ENCODE results near the gene NUFIP2. TPM values are rescaled to one million over a fixed set of nuclear protein-coding genes. Genes with fewer than 3 reads are reported as not detected.

The NUFIP2 gene
- total and polyA plus RNA-seq, 8 donors = 34.5 to 61.2 (median 38.8) TPM

DNA sequence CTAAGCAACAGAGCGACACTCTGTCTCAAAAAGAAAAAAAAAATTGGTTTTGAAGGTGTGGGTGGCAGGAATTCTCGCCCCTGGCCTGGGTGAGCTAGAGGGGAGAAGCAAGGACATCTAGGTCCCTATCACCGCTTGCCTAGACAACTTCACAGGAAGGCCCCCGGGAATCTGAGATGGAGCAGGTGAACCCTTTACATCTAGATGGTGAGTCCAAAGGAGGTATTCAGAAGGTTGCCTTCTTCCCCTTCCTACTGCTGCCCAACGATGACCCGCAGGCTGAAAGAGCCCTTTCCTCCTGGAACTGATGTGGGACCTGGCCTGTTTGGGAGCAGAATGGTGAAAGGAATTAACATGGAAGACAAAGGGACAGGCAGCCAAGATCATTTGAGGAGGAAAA, 48.5 kb downstream of the NUFIP2 start:
- Histone ChIP-seq H3K27me3 (no peaks in the 10 kb centered on the region), H3K4me1 (peaks cover 3 to 15% of the 10 kb centered on the region in 2 donors), H3K4me3 (no peak overlapping the region), H3K9me3 (no peaks in the 10 kb centered on the region), H3K27ac (no peak overlapping the region), H3K36me3 (no peaks in the 10 kb centered on the region)
- intact Hi-C loops (cut with DNase I) = no loop called here
- ATAC-seq (no peak), DNase-seq (no peak)
- no peak for TF ChIP-seq CTCF (IDR thresholded peaks at IDR 0.05)

DNA sequence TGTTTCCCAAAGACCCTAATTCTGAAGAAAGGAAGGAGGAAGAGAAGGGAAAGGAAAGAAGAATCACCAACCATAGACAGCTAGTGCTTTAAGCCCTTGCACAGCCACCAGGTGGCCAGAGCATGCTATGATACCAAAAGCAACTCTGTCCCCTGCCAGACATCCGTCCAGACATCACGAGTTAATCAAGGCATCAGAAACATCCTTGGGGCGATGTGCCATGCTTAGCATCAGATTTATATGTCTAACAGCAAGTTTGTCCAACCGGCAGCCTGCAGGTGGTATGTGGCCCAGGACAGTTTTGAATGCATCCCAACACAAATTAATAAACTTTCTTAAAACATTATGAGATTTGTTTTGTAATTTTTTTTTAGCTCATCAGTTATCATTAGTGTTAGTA, 50.2 kb downstream of the NUFIP2 start:
- no peak for ATAC-seq
- no peak for DNase-seq
- H3K4me3 ChIP-seq = no peak overlapping the region
- peaks cover 3 to 19% of the 10 kb centered on the region in 2 donors for H3K4me1 ChIP-seq
- intact Hi-C loops (cut with DNase I) = no loop called here
- H3K36me3 ChIP-seq = no peaks in the 10 kb centered on the region
- no peak for TF ChIP-seq CTCF (IDR thresholded peaks at IDR 0.05)
- H3K27ac ChIP-seq = no peak overlapping the region
- no peaks in the 10 kb centered on the region for H3K9me3 ChIP-seq
- H3K27me3 ChIP-seq = no peaks in the 10 kb centered on the region

DNA sequence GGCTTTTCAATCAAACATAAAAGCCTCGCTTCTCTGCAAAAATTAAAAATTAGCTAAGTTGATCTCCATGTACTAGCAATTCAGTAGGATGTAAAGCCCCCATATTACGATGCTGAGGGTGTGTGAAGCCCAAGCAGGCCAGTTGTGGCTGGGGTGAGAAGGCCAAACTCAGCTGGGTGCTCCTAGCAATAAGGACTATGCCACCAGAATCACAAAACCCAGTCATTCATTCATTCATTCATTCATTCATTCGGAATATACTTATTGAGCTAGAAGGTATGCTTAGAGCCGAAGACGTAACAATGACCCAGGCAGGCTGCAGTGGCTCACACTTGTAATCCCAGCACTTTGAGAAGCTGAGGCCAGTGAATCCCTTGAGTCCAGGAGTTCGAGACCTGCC, 51.2 kb downstream of the NUFIP2 start:
- Histone ChIP-seq H3K27me3 (no peaks in the 10 kb centered on the region), H3K9me3 (no peaks in the 10 kb centered on the region), H3K27ac (no peak overlapping the region), H3K4me3 (no peak overlapping the region), H3K4me1 (peaks cover 3 to 24% of the 10 kb centered on the region in 2 donors), H3K36me3 (no peaks in the 10 kb centered on the region)
- DNase-seq (no peak), ATAC-seq (no peak)
- intact Hi-C loops (cut with DNase I) = no loop called here
- no peak for TF ChIP-seq CTCF (IDR thresholded peaks at IDR 0.05)

DNA sequence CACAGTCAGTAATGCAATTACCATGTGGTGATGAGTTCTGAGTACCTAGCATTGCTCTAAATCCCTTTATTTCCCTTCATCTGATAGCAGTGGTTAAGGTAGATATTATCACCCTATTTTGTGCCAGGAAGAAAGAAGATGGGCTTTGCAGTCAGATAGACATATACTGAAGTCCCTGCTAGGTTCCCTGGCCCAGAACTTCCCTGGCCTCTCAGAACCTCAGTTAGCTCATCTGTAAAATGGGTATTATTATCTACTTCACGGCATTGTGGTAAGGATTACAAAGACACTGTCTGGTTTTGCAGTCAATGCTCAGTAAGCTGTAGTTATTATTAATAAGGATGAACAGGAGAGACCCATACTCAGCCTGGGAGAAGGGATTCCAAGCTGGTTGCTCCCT, 51.9 kb downstream of the NUFIP2 start:
- DNase-seq = no peak
- intact Hi-C loops (cut with DNase I) = no loop called here
- Histone ChIP-seq H3K4me1 (peaks cover 3 to 29% of the 10 kb centered on the region in 2 donors), H3K27me3 (no peaks in the 10 kb centered on the region), H3K9me3 (no peaks in the 10 kb centered on the region), H3K27ac (no peak overlapping the region), H3K36me3 (no peaks in the 10 kb centered on the region), H3K4me3 (no peak overlapping the region)
- no peak for ATAC-seq
- TF ChIP-seq CTCF (IDR thresholded peaks at IDR 0.05) = no peak

DNA sequence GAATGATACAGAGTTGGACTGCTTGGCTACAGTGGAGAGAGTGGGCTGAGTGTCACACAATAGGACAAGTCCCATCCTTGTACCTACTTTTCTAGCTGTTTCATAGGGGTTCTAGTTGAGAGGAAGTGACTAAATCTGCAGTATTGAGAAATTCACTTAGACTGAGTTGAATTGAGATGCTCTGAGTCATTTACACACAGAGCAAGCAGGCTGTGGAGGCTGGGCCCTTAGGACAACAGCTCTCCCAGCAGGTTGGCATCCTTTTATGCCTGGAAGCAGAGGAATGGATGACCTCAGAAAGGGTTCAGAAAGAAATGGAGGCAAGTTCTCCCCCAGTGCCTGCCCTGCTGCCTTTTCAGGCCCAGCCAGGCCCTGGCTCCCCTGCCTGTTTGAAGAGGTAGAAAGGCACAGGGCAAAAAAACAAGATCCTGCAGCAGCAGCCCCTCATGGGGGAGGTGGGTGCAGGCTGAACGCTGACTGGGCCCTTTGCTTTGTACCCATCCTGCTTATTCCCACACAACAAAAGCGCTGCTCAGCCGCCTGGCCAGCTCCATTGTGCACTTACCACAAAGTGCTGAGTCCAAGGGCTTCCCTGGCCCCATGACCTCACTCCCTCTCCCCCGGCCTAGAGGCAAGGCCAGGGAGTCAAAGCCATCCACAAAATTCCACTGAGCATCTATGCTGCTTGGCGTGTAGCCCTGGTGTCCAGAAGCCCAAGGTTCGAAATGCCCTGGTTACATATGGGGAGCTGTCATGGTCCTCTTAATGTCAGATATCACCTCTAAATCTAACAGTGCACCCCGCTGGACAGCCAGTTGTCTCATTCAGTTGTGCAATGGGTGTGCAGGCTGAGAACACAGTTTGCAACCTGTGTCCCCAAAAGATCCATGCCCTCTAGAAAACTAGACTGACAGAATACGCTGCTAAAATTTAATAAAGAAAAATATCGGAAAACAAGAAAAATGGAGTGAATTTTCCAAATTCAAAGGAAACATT, 52.7 kb downstream of the NUFIP2 start:
- peaks cover 3 to 29% of the 10 kb centered on the region in 2 donors for H3K4me1 ChIP-seq
- H3K9me3 ChIP-seq = no peaks in the 10 kb centered on the region
- peak overlapping the region; percentile 18 to 31 for H3K27ac ChIP-seq
- DNase-seq = peak in 1 of 4 donors; percentile 55
- H3K27me3 ChIP-seq = no peaks in the 10 kb centered on the region
- ATAC-seq = peak; percentile 92
- no peak overlapping the region for H3K4me3 ChIP-seq
- H3K36me3 ChIP-seq = no peaks in the 10 kb centered on the region
- intact Hi-C loops (cut with DNase I) = no loop called here
- TF ChIP-seq CTCF (IDR thresholded peaks at IDR 0.05) = no peak
